PC-9 (cell line): Measurements from ENCODE around the gene PDGFD. TPM values are rescaled to one million over a fixed set of nuclear protein-coding genes. Genes with fewer than 3 reads are reported as not detected.

Source experiments
- BruUV-seq: library from RNA; stranded (reverse); fragments of 400-500 nt; replicated peaks from 2 replicates; lab custom pipeline; 2021; lab: Mats Ljungman, UMichigan
- CTCF ChIA-PET: fragments of 300-600 bp; sonication (Branson Sonifier 250); formaldehyde crosslinking; loops from one replicate; lab custom pipeline; 2022; ENCODE audit warnings: antibody characterized with exemption; lab: Charles Lee
- POLR2A ChIA-PET: fragments of 300-600 bp; sonication (Branson Sonifier 250); formaldehyde crosslinking; loops from one replicate; lab custom pipeline; 2022; ENCODE audit warnings: antibody characterized with exemption; ENCODE audit not compliant: unreplicated experiment; lab: Charles Lee
- DNase-seq, 2 experiments: peaks; one replicate each; pipeline versions ENCODE4 v3.0.0 to v3.0.0-alpha.2; 2015 to 2022; ENCODE audit warnings: mixed read lengths in 1 of 2
- H2AFZ ChIP-seq: fragments of 200-600 bp; sonication (generic); 2 replicates; pipeline ENCODE4 v1.8.1; 2017; ENCODE audit warnings: antibody characterized with exemption
- H3F3A ChIP-seq: fragments of 200-600 bp; sonication (generic); 2 replicates; pipeline ENCODE4 v1.8.1; 2017; ENCODE audit warnings: antibody characterized with exemption, mild to moderate bottlenecking, low read depth; ENCODE audit not compliant: insufficient read depth
- H3K27ac ChIP-seq: fragments of 200-600 bp; sonication (generic); 2 replicates; pipeline ENCODE4 v1.6.1; 2016; ENCODE audit warnings: mixed run types
- H3K27me3 ChIP-seq: fragments of 200-600 bp; sonication (generic); 2 replicates; pipeline ENCODE4 v1.6.1; 2016; ENCODE audit warnings: low read depth, mixed run types; ENCODE audit not compliant: insufficient read depth
- H3K36me3 ChIP-seq: fragments of 200-600 bp; sonication (generic); 2 replicates; pipeline ENCODE4 v1.6.1; 2016; ENCODE audit warnings: low read depth, mixed run types
- H3K4me1 ChIP-seq: fragments of 200-600 bp; sonication (generic); replicated peaks from 2 replicates; pipeline ENCODE4 v1.6.1; 2016; ENCODE audit warnings: mixed run types; ENCODE audit not compliant: insufficient read depth
- H3K4me2 ChIP-seq: fragments of 200-600 bp; sonication (generic); 2 replicates; pipeline ENCODE4 v1.6.1; 2017; ENCODE audit warnings: mixed run types
- H3K4me3 ChIP-seq: fragments of 200-600 bp; sonication (generic); 2 replicates; pipeline ENCODE4 v1.6.1; 2016; ENCODE audit warnings: mixed run types
- H3K79me2 ChIP-seq: fragments of 200-600 bp; sonication (generic); 2 replicates; pipeline ENCODE4 v1.6.1; 2017; ENCODE audit warnings: low read depth, mixed run types
- H3K9me2 ChIP-seq: fragments of 200-600 bp; sonication (generic); 2 replicates; pipeline ENCODE4 v1.8.1; 2017; ENCODE audit warnings: mild to moderate bottlenecking; ENCODE audit not compliant: insufficient read depth
- H3K9me3 ChIP-seq: fragments of 200-600 bp; sonication (generic); 2 replicates; pipeline ENCODE4 v1.8.1; 2016; ENCODE audit warnings: low read depth; ENCODE audit not compliant: insufficient read depth
- H4K20me1 ChIP-seq: fragments of 200-600 bp; sonication (generic); 2 replicates; pipeline ENCODE4 v1.8.1; 2017; ENCODE audit not compliant: insufficient read depth
- CTCF ChIP-seq: fragments of 200-600 bp; sonication (generic); conservative IDR thresholded peaks from 2 replicates; pipeline ENCODE4 v1.6.1; 2017; ENCODE audit warnings: mixed run types, antibody characterized with exemption, mild to moderate bottlenecking, moderate library complexity
- EZH2 ChIP-seq: fragments of 200-600 bp; sonication (generic); IDR thresholded peaks from 2 replicates; pipeline ENCODE4 v1.8.0; 2017; ENCODE audit warnings: antibody characterized with exemption, low read depth
- intact Hi-C: fragments of 100-400 bp; cut with micrococcal nuclease; formaldehyde crosslinking; loops from one replicate; pipeline ENCODE4 v1.10.0; 2022; ENCODE audit not compliant: unreplicated experiment
- total RNA-seq: library from RNA; stranded (reverse); gene quantifications from 2 replicates; pipeline ENCODE4 v1.2.3, GENCODE V29; 2021

PDGFD gene
- total RNA-seq, 1 experiment from 2014 or later = 6.1 TPM

GRCh38 chr11:104191124-104191523 lies 27.2 kb upstream of the PDGFD start:
- ChIA-PET CTCF (no interaction called here), POLR2A (no interaction called here)
- Histone ChIP-seq H2AFZ (no peak overlapping the region), H3K9me2 (no peaks in the 10 kb centered on the region), H3K36me3 (no peaks in the 10 kb centered on the region), H3K4me2 (no peak overlapping the region), H3K27ac (no peak overlapping the region), H4K20me1 (no peaks in the 10 kb centered on the region), H3K79me2 (no peaks in the 10 kb centered on the region), H3K4me3 (no peak overlapping the region), H3K27me3 (no peaks in the 10 kb centered on the region), H3F3A (no peaks in the 10 kb centered on the region), H3K4me1 (no peaks in the 10 kb centered on the region), H3K9me3 (peaks cover 4% of the 10 kb centered on the region; the same call in 1 of the 2 replicates)
- no TSS peak for BruUV-seq
- no peak for DNase-seq
- TF ChIP-seq EZH2 = no peak
- no peak for TF ChIP-seq CTCF
- intact Hi-C loops = no loop called here

DNA sequence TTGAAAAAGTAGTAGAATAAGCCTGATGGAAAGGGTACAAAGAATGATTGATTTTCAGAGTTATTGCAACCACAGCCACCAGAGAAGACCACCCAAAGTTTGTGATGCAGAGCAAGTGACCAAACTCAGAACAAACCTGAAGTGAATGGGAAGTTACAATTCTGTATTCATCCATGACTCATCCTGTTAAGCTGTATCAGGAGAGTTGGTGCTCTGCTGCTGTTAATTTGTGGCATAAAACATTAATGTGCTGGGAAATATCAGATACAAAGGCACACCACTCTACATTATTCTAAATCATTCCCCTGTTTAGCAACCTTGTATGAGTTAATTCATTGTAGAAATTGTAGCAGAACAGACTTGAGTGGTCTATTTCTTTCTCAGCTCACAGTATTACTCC lies 19.6 kb upstream of the PDGFD start:
- Histone ChIP-seq H3K36me3 (no peaks in the 10 kb centered on the region), H4K20me1 (no peaks in the 10 kb centered on the region), H2AFZ (no peak overlapping the region), H3K79me2 (no peaks in the 10 kb centered on the region), H3K27me3 (no peaks in the 10 kb centered on the region), H3K9me2 (no peaks in the 10 kb centered on the region), H3K4me1 (no peaks in the 10 kb centered on the region), H3K27ac (no peak overlapping the region), H3F3A (no peaks in the 10 kb centered on the region), H3K4me3 (no peak overlapping the region), H3K9me3 (no peaks in the 10 kb centered on the region), H3K4me2 (no peak overlapping the region)
- ChIA-PET CTCF (no interaction called here), POLR2A (no interaction called here)
- TF ChIP-seq CTCF = no peak
- no peak for TF ChIP-seq EZH2
- BruUV-seq = no TSS peak
- intact Hi-C loops = no loop called here
- DNase-seq = no peak

- Histone ChIP-seq H4K20me1 (no peaks in the 10 kb centered on the region), H3K9me3 (no peaks in the 10 kb centered on the region), H3K36me3 (no peaks in the 10 kb centered on the region), H3F3A (no peaks in the 10 kb centered on the region), H3K4me1 (no peaks in the 10 kb centered on the region), H3K4me2 (no peak overlapping the region), H2AFZ (no peak overlapping the region), H3K4me3 (no peak overlapping the region), H3K79me2 (no peaks in the 10 kb centered on the region), H3K27ac (no peak overlapping the region), H3K27me3 (no peaks in the 10 kb centered on the region), H3K9me2 (no peaks in the 10 kb centered on the region)
- ChIA-PET POLR2A (no interaction called here), CTCF (interaction anchor here (0.7 kb wide), 1 partner anchor 38 kb away, joined by 5 read pairs; no protein-coding TSS in a partner anchor)
- intact Hi-C loops = no loop called here
- TF ChIP-seq CTCF (no peak), EZH2 (no peak)
- BruUV-seq = no TSS peak
- DNase-seq = no peak
Observed at GRCh38 chr11:104175769-104176168, 11.8 kb upstream of the PDGFD start.
